ENCODE results near the gene WFDC9.

The WFDC9 gene

GRCh38 chr20:45595235-45595634, 35.8 kb downstream of the WFDC9 start:
- no peaks in the 10 kb centered on the region for H3K36me3 ChIP-seq (ENCODE audit: insufficient read depth, low read length)

GRCh38 chr20:45593498-45593897, 37.6 kb downstream of the WFDC9 start:
- Histone ChIP-seq H3K36me3 (ENCODE audit: insufficient read depth, low read length) (no peaks in the 10 kb centered on the region), H3K9ac (ENCODE audit: low read depth, low read length, poor library complexity, severe bottlenecking) (no peak overlapping the region), H3K4me3 (ENCODE audit: low read length, poor library complexity, severe bottlenecking) (no peak overlapping the region), H3K79me2 (ENCODE audit: insufficient read depth, low read length) (no peaks in the 10 kb centered on the region), H3K4me1 (ENCODE audit: insufficient read depth, low read length, poor library complexity, severe bottlenecking) (no peaks in the 10 kb centered on the region), H3F3A (ENCODE audit: low read depth) (no peaks in the 10 kb centered on the region), H4K20me1 (ENCODE audit: insufficient read depth, low read length, poor library complexity, severe bottlenecking) (no peaks in the 10 kb centered on the region), H3K9me2 (replicated peaks; ENCODE audit: low read depth, low read length) (no peaks in the 10 kb centered on the region), H3K27me3 (ENCODE audit: insufficient read depth, low read length, poor library complexity, severe bottlenecking) (no peaks in the 10 kb centered on the region), H3K9me3 (ENCODE audit: insufficient read depth, low read depth, low read length) (no peaks in the 10 kb centered on the region), H3K4me2 (ENCODE audit: low read depth, low read length, poor library complexity, severe bottlenecking) (no peak overlapping the region), H2AFZ (ENCODE audit: low read length) (no peak overlapping the region)
- TF ChIP-seq CTCF (conservative IDR thresholded peaks at IDR 0.05; ENCODE audit: low read length) (no peak), EZH2phosphoT487 (IDR thresholded peaks at IDR 0.05; ENCODE audit: borderline replicate concordance) (no peak)

More at GRCh38 chr20:45595235-45595634, 35.8 kb downstream of the WFDC9 start:
- Histone ChIP-seq H3K9me2 (replicated peaks; ENCODE audit: low read depth, low read length) (no peaks in the 10 kb centered on the region), H3K4me1 (ENCODE audit: insufficient read depth, low read length, poor library complexity, severe bottlenecking) (no peaks in the 10 kb centered on the region), H3K4me3 (ENCODE audit: low read length, poor library complexity, severe bottlenecking) (no peak overlapping the region), H3K79me2 (ENCODE audit: insufficient read depth, low read length) (no peaks in the 10 kb centered on the region), H3K27me3 (ENCODE audit: insufficient read depth, low read length, poor library complexity, severe bottlenecking) (no peaks in the 10 kb centered on the region), H3K9me3 (ENCODE audit: insufficient read depth, low read depth, low read length) (no peaks in the 10 kb centered on the region), H3K4me2 (ENCODE audit: low read depth, low read length, poor library complexity, severe bottlenecking) (no peak overlapping the region), H3F3A (ENCODE audit: low read depth) (no peaks in the 10 kb centered on the region), H4K20me1 (ENCODE audit: insufficient read depth, low read length, poor library complexity, severe bottlenecking) (no peaks in the 10 kb centered on the region), H2AFZ (ENCODE audit: low read length) (no peak overlapping the region), H3K9ac (ENCODE audit: low read depth, low read length, poor library complexity, severe bottlenecking) (no peak overlapping the region)
- TF ChIP-seq CTCF (conservative IDR thresholded peaks at IDR 0.05; ENCODE audit: low read length): no peak
- TF ChIP-seq EZH2phosphoT487 (IDR thresholded peaks at IDR 0.05; ENCODE audit: borderline replicate concordance): no peak

- Histone ChIP-seq H3K4me3 (ENCODE audit: low read length, poor library complexity, severe bottlenecking) (no peak overlapping the region), H4K20me1 (ENCODE audit: insufficient read depth, low read length, poor library complexity, severe bottlenecking) (no peaks in the 10 kb centered on the region), H2AFZ (ENCODE audit: low read length) (0 out of 2 replicates have a peak overlapping the region, but pooled peaks have one; percentile 4), H3K4me2 (ENCODE audit: low read depth, low read length, poor library complexity, severe bottlenecking) (no peak overlapping the region), H3K36me3 (ENCODE audit: insufficient read depth, low read length) (no peaks in the 10 kb centered on the region), H3K9ac (ENCODE audit: low read depth, low read length, poor library complexity, severe bottlenecking) (no peak overlapping the region), H3K9me3 (ENCODE audit: insufficient read depth, low read depth, low read length) (no peaks in the 10 kb centered on the region), H3F3A (ENCODE audit: low read depth) (no peaks in the 10 kb centered on the region), H3K79me2 (ENCODE audit: insufficient read depth, low read length) (no peaks in the 10 kb centered on the region), H3K9me2 (replicated peaks; ENCODE audit: low read depth, low read length) (no peaks in the 10 kb centered on the region), H3K27me3 (ENCODE audit: insufficient read depth, low read length, poor library complexity, severe bottlenecking) (no peaks in the 10 kb centered on the region), H3K4me1 (ENCODE audit: insufficient read depth, low read length, poor library complexity, severe bottlenecking) (no peaks in the 10 kb centered on the region)
- TF ChIP-seq EZH2phosphoT487 (IDR thresholded peaks at IDR 0.05; ENCODE audit: borderline replicate concordance): no peak
- peak; percentile 99 for TF ChIP-seq CTCF (conservative IDR thresholded peaks at IDR 0.05; ENCODE audit: low read length)
These were observed 38.4 kb downstream of the WFDC9 start for GRCh38 chr20:45592574-45593189.
